Measurements from ENCODE around the gene CAMK4.

CAMK4 gene

DNA sequence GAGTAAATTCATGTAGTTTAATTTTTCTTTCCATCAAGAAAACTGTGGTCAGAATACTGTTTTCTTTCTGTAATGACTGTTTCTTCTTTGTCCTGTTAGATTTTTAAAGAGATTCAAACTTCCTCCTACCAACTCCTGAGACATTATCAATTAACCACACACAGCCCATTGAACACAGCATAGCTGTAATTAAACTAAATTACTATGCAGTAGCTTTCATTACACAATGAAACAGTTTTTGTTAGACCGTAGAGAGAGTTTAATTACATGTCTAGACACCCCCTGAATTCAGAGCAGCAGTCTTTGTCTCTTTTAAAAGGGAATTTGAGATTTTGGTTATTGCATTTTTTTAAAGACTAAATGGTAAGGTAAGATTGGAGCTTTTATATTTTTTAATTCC lies 210.6 kb downstream of the CAMK4 start:
- no peak for DNase-seq
- H3K4me3 ChIP-seq (ENCODE audit: low read depth, low read length), result no peak overlapping the region
- no peaks in the 10 kb centered on the region; the same call in none of the 2 replicates for H3K36me3 ChIP-seq
- TF ChIP-seq, protein P1, sequence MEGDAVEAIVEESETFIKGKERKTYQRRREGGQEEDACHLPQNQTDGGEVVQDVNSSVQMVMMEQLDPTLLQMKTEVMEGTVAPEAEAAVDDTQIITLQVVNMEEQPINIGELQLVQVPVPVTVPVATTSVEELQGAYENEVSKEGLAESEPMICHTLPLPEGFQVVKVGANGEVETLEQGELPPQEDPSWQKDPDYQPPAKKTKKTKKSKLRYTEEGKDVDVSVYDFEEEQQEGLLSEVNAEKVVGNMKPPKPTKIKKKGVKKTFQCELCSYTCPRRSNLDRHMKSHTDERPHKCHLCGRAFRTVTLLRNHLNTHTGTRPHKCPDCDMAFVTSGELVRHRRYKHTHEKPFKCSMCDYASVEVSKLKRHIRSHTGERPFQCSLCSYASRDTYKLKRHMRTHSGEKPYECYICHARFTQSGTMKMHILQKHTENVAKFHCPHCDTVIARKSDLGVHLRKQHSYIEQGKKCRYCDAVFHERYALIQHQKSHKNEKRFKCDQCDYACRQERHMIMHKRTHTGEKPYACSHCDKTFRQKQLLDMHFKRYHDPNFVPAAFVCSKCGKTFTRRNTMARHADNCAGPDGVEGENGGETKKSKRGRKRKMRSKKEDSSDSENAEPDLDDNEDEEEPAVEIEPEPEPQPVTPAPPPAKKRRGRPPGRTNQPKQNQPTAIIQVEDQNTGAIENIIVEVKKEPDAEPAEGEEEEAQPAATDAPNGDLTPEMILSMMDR (IDR thresholded peaks at IDR 0.05; ENCODE audit: low read depth, low read length), result no peak
- no peaks in the 10 kb centered on the region for H3K9me3 ChIP-seq
- H3K4me1 ChIP-seq, result no peaks in the 10 kb centered on the region
- no peaks in the 10 kb centered on the region for H3K27me3 ChIP-seq

DNA sequence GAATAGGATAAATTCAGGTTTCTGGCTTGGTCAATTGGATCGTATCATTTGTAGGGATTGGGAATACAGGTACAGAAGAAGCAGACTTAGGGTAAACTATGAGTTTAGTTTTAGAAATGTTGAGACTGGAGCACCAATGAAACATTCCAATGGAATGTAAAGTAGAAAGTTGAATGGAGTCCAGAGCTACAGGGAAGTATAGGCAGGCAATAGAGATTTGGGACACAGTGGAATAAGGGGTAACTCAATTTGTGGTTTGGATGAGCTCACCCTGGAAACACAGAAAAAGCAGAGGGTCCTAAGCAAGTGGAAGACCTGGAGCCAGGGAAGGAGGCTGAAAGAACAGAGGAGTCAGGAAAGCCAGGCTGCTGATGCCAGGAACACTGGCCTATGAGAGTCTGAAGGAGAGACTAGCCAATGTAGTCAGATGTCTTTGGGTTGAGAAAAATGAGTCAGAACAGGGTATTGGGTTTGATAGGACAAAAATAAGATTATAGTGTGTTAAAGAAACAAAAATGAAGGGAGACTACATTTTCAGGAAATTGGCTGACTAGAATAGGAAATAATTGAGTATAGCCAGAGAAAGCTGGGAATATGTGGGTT lies 215.4 kb downstream of the CAMK4 start:
- Histone ChIP-seq H3K36me3 (peaks cover 12% of the 10 kb centered on the region), H3K9me3 (no peaks in the 10 kb centered on the region; the same call in 1 of the 2 replicates), H3K4me1 (no peaks in the 10 kb centered on the region), H3K4me3 (ENCODE audit: low read depth, low read length) (no peak overlapping the region), H3K27me3 (no peaks in the 10 kb centered on the region)
- TF ChIP-seq, protein P1 (IDR thresholded peaks at IDR 0.05; ENCODE audit: low read depth, low read length), result no peak
- DNase-seq, result no peak

DNA sequence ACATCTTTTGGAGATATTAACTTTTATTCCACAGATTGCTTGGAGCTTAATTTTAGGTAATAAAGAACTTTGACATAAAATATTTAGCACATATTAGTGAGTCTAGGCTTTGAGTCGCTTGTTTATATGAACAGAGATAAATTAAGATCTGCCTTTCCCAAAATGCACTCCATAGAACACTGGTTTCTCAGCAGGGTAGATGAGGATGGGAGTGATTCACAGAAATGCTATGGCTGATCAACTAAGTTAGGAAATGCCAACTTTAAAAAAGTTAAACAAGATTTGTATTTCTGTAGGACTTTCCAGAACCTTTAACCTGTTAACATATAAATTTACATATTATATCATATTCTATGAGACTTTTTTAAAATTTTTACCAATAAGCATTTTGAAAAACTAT lies 222.9 kb downstream of the CAMK4 start:
- Histone ChIP-seq H3K4me3 (ENCODE audit: low read depth, low read length) (no peak overlapping the region), H3K4me1 (peaks cover 16% of the 10 kb centered on the region), H3K9me3 (no peaks in the 10 kb centered on the region; the same call in 1 of the 2 replicates), H3K27me3 (no peaks in the 10 kb centered on the region), H3K36me3 (peaks cover 51% of the 10 kb centered on the region)
- TF ChIP-seq, protein P1 (IDR thresholded peaks at IDR 0.05; ENCODE audit: low read depth, low read length), result no peak
- DNase-seq, result no peak

DNA sequence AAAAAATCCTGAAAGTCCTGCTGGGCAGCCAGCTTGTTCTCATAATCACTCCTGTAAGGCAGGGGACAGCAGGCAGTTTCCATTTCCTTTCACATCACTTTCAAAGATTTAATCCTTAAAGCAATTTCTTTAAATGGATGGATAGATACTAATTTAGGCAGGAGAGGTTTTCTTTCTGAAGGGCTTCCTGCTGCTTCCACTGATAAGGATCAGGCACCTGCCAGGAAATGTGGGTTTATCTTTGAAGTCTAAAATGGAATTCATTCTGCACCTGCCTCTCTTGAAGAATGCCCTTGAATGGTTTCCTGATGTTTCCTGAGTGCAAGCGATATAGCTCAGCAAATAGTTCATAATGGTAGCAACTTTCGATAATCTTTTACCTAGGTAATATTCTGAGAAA lies 223.6 kb downstream of the CAMK4 start:
- TF ChIP-seq, protein P1 (IDR thresholded peaks at IDR 0.05; ENCODE audit: low read depth, low read length), result no peak
- no peak for DNase-seq

DNA sequence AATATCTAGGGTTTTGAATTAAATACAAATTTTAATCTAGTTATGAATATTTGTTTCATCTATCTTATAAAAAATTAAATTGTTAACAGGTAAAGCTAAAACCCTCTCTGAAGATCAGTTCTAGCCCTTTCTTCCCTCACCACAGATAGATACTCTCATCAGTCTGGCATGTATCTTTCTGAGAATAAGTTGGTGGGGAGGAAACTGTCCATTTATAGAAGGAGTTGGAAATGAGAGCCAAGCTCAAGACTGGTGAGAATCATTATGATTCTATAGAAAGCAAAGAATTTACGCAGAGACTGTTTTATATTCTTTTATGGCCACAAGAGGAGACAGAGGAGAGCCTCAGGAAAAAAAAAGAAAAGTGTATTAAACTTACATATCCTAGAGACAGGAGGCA lies 229.1 kb downstream of the CAMK4 start:
- H3K36me3 ChIP-seq, result peaks cover 28% of the 10 kb centered on the region
- H3K9me3 ChIP-seq, result no peaks in the 10 kb centered on the region
- DNase-seq, result no peak
- peaks cover 33% of the 10 kb centered on the region for H3K4me1 ChIP-seq
- peak overlapping the region; percentile 49 for H3K4me3 ChIP-seq (ENCODE audit: low read depth, low read length)
- no peaks in the 10 kb centered on the region for H3K27me3 ChIP-seq
- TF ChIP-seq, protein P1 (IDR thresholded peaks at IDR 0.05; ENCODE audit: low read depth, low read length), result 0 out of 2 replicates have a peak, but pooled peaks have one; percentile 3

More for the DNA sequence above, 223.6 kb downstream of the CAMK4 start:
- no peaks in the 10 kb centered on the region; the same call in 1 of the 2 replicates for H3K9me3 ChIP-seq
- H3K4me1 ChIP-seq, result peaks cover 23% of the 10 kb centered on the region
- peaks cover 51% of the 10 kb centered on the region for H3K36me3 ChIP-seq
- no peaks in the 10 kb centered on the region for H3K27me3 ChIP-seq
- H3K4me3 ChIP-seq (ENCODE audit: low read depth, low read length), result no peak overlapping the region

DNA sequence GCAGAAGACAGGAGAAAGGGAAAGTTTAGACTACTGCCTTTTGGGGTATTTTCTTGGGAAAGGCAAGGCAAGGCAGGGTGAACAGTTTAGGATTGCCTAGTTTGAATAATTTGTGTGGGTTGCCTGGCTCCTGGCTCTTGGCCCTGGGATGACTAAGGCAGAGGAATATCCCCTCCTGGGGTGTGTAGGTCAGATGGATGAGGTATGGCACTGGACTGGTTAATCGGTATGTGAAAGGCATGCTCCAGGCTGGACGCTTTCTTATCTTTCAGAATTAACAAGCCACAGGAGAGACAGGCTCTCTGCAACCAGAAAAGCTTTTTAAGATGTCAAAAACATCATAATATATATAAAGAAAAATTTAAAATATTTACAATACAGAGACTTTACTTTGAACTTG lies 229.6 kb downstream of the CAMK4 start:
- no peaks in the 10 kb centered on the region for H3K27me3 ChIP-seq
- peaks cover 33% of the 10 kb centered on the region for H3K4me1 ChIP-seq
- no peaks in the 10 kb centered on the region for H3K9me3 ChIP-seq
- H3K36me3 ChIP-seq, result peaks cover 27% of the 10 kb centered on the region
- TF ChIP-seq, protein P1 (IDR thresholded peaks at IDR 0.05; ENCODE audit: low read depth, low read length), result no peak
- peak overlapping the region; percentile 49 for H3K4me3 ChIP-seq (ENCODE audit: low read depth, low read length)
- peak; percentile 86 for DNase-seq

All from BE2C (cell line).